Measurements from ENCODE around the gene HPGD.

DNA sequence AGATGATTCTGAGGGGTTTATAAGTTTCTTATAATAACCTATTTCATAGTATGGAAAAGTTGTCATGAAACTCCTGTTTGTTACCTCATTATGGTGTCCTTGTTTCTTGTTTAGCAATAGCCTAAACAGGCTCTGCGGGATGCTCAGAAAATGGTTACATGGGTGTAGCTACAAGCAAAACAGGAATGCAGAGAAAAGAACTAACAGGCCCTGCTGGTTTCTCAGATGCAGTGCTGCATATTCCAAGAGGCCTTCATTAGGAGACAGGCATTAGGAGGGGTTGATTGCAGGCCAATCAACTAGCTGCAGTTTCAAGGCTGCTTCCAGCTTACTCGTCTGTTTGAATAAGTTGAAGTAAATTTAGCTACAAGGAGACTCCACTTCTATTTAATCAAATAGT, 37.6 kb upstream of the HPGD start:
- TF ChIP-seq EZH2 (IDR thresholded peaks at IDR 0.05; ENCODE audit: borderline replicate concordance, low read depth, low read length, severe bottlenecking): no peak
- TF ChIP-seq, protein P1, sequence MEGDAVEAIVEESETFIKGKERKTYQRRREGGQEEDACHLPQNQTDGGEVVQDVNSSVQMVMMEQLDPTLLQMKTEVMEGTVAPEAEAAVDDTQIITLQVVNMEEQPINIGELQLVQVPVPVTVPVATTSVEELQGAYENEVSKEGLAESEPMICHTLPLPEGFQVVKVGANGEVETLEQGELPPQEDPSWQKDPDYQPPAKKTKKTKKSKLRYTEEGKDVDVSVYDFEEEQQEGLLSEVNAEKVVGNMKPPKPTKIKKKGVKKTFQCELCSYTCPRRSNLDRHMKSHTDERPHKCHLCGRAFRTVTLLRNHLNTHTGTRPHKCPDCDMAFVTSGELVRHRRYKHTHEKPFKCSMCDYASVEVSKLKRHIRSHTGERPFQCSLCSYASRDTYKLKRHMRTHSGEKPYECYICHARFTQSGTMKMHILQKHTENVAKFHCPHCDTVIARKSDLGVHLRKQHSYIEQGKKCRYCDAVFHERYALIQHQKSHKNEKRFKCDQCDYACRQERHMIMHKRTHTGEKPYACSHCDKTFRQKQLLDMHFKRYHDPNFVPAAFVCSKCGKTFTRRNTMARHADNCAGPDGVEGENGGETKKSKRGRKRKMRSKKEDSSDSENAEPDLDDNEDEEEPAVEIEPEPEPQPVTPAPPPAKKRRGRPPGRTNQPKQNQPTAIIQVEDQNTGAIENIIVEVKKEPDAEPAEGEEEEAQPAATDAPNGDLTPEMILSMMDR (IDR thresholded peaks at IDR 0.05; ENCODE audit: borderline replicate concordance, extremely low read depth, low read length, poor library complexity, severe bottlenecking): no peak
